Left colon (tissue), 2 donors: ENCODE measurements around the gene UGT1A7. TPM values are rescaled to one million over a fixed set of nuclear protein-coding genes. Genes with fewer than 3 reads are reported as not detected.
"Not testable (repeated sequence)": the region's sequence is repeated elsewhere in the genome, so short reads cannot be mapped to it uniquely, and the experiment has no call there.

Experiments used
- ATAC-seq: fragments of 200-7000 bp; cut with Tn5 transposase; one replicate; pipeline ENCODE4 v1.9.1; 2020; ENCODE audit warnings: mild to moderate bottlenecking, moderate library complexity
- DNase-seq, 2 donors: peaks; one replicate each; pipeline ENCODE4 v3.0.0-alpha.2; 2020
- intact Hi-C, 2 donors: fragments of 100-400 bp; cut with DNase I in 1 of 2; cut with micrococcal nuclease in 1 of 2; formaldehyde crosslinking; loops; one replicate each; pipeline versions ENCODE4 v1.11.2 to v1.14.0; 2022; cut with DNase I, micrococcal nuclease
- total RNA-seq, 2 donors: library from RNA; stranded (reverse); fragmentation: NEBNext Ultra II Directional; extraction: Animal tissue kit (Norgen Biotek cat#: 25700); gene quantifications; one replicate each; pipeline ENCODE4 v1.2.1, GENCODE V29; 2021
- donor health status: DM: no; HTN: no; CAD: no.
- donor health status: DM: yes; HTN: yes; CAD: no.

Gene UGT1A7
- total RNA-seq, 2 donors from 2014 or later = 5.6 to 6.8 TPM

GRCh38 chr2:233751212-233752009 lies 69.7 kb downstream of the UGT1A7 start:
- peak; percentile 52 for ATAC-seq
- DNase-seq, intact Hi-C loops: not testable (repeated sequence)

GRCh38 chr2:233754872-233755611 lies 73.3 kb downstream of the UGT1A7 start:
- DNase-seq (no peak), ATAC-seq (no peak)
- intact Hi-C loops = no loop called here

GRCh38 chr2:233756429-233757081 lies 74.9 kb downstream of the UGT1A7 start:
- DNase-seq (no peak), ATAC-seq (peak; percentile 91)
- intact Hi-C loops = no loop called here

- ATAC-seq (peak; percentile 75), DNase-seq (no peak)
- intact Hi-C loops = no loop called here
These were observed 76.4 kb downstream of the UGT1A7 start for GRCh38 chr2:233758141-233758540.

- DNase-seq (no peak), ATAC-seq (no peak)
- intact Hi-C loops = no loop called here
These were observed 77.1 kb downstream of the UGT1A7 start for GRCh38 chr2:233758849-233759248.

GRCh38 chr2:233760043-233760442 lies 78.3 kb downstream of the UGT1A7 start, which contains the start of gene UGT1A1:
TSS of gene UGT1A1 (plus strand) at chr2:233760270. CDS start at chr2:233760288, 18 bp downstream.
- intact Hi-C loops = no loop called here
- ATAC-seq (peak; percentile 23), DNase-seq (no peak)

GRCh38 chr2:233761040-233761769 lies 79.5 kb downstream of the UGT1A7 start:
- no peak for DNase-seq
- no peak for ATAC-seq
- intact Hi-C loops = no loop called here

- peak; percentile 85 for ATAC-seq
- DNase-seq = no peak
- intact Hi-C loops = no loop called here
These were observed 82.6 kb downstream of the UGT1A7 start for GRCh38 chr2:233764264-233764663.

- intact Hi-C loops = no loop called here
- DNase-seq (no peak), ATAC-seq (no peak)
These were observed 83.1 kb downstream of the UGT1A7 start for GRCh38 chr2:233764761-233765160.

- DNase-seq (peak in 1 of 2 donors; percentile 18), ATAC-seq (peak; percentile 59)
- intact Hi-C loops = no loop called here
These were observed 84.7 kb downstream of the UGT1A7 start for GRCh38 chr2:233766416-233766815.

- intact Hi-C loops = no loop called here
- ATAC-seq (no peak), DNase-seq (no peak)
These were observed 86.4 kb downstream of the UGT1A7 start for GRCh38 chr2:233768076-233768475.

- no peak for ATAC-seq
- no peak for DNase-seq
- intact Hi-C loops = no loop called here
These were observed 87.6 kb downstream of the UGT1A7 start for GRCh38 chr2:233769260-233769659.

- ATAC-seq = no peak
- intact Hi-C loops = no loop called here
These were observed 90.5 kb downstream of the UGT1A7 start for GRCh38 chr2:233772153-233772552.

GRCh38 chr2:233772583-233772982 lies 90.9 kb downstream of the UGT1A7 start:
- intact Hi-C loops = no loop called here
- no peak for ATAC-seq
- DNase-seq = no peak

More at GRCh38 chr2:233772153-233772552, 90.5 kb downstream of the UGT1A7 start:
- DNase-seq = no peak

GRCh38 chr2:233773854-233774253 lies 92.2 kb downstream of the UGT1A7 start:
- ATAC-seq (no peak), DNase-seq (no peak)
- intact Hi-C loops = no loop called here

GRCh38 chr2:233775414-233775813 lies 93.7 kb downstream of the UGT1A7 start:
- ATAC-seq (no peak), DNase-seq (no peak)
- intact Hi-C loops = no loop called here

GRCh38 chr2:233778030-233778429 lies 96.3 kb downstream of the UGT1A7 start, which contains the start of gene MROH2A:
TSS of gene MROH2A (plus strand) at chr2:233778330. CDS start at chr2:233779359, 1,029 bp downstream.
- intact Hi-C loops = no loop called here
- DNase-seq (no peak), ATAC-seq (no peak)

GRCh38 chr2:233779722-233780121 lies 98.0 kb downstream of the UGT1A7 start:
- ATAC-seq (no peak), DNase-seq (no peak)
- intact Hi-C loops = no loop called here

- DNase-seq (no peak), ATAC-seq (no peak)
- intact Hi-C loops = no loop called here
These were observed 99.1 kb downstream of the UGT1A7 start for GRCh38 chr2:233780771-233781170.
